ENCODE measurements around the gene GNG8.

Gene GNG8

DNA sequence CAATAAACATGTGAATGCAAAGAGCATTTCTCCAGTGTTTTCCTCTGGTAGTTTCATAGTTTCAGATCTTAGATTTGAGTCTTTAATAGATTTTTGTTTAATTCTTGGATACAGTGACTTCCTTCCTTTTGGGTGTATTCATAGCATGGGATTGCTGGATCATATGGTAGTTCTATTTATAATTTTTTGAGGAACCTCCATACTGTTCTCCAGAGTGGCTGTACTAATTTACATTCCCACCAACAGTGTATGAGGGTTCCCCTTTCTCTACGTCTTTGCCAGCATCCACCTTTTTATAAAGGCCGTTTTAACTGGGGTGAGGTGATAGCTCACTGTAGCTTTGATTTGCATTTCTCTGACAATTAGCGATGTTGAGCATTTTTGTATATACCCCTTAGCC lies 44.1 kb downstream of the GNG8 start:
- ChIA-PET POLR2A (no interaction called here), CTCF (interaction anchor here (1.4 kb wide), 1 partner anchor 27 kb away, joined by 3 read pairs; no protein-coding TSS in a partner anchor)
- DNase-seq (ENCODE audit: extremely low spot score) = no peak
- TF ChIP-seq, protein P1, sequence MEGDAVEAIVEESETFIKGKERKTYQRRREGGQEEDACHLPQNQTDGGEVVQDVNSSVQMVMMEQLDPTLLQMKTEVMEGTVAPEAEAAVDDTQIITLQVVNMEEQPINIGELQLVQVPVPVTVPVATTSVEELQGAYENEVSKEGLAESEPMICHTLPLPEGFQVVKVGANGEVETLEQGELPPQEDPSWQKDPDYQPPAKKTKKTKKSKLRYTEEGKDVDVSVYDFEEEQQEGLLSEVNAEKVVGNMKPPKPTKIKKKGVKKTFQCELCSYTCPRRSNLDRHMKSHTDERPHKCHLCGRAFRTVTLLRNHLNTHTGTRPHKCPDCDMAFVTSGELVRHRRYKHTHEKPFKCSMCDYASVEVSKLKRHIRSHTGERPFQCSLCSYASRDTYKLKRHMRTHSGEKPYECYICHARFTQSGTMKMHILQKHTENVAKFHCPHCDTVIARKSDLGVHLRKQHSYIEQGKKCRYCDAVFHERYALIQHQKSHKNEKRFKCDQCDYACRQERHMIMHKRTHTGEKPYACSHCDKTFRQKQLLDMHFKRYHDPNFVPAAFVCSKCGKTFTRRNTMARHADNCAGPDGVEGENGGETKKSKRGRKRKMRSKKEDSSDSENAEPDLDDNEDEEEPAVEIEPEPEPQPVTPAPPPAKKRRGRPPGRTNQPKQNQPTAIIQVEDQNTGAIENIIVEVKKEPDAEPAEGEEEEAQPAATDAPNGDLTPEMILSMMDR (IDR thresholded peaks at IDR 0.05; ENCODE audit: control extremely low read depth, extremely low read depth, low read depth, missing control alignments) = no peak

DNA sequence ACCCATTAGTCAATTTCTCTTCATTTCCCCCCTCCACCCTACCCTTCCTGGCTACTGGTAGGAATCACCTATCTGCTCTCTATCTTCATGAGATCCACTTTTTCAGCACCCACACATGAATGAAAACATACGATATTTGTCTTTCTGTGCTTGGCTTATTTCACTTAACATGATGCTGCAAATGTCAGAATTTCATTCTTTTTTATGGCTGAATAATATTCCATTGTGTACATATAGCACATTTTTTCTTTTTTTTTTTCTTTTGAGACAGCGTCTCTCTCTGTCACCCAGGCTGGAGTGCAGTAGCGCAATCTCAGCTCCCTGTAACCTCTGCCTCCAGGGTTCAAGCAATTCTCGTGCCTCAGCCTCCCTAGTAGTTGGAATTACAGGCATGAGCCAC lies 44.7 kb downstream of the GNG8 start:
- POLR2A ChIA-PET = no interaction called here
- CTCF ChIA-PET = no interaction called here
- no peak for DNase-seq (ENCODE audit: extremely low spot score)
- TF ChIP-seq, protein P1 (IDR thresholded peaks at IDR 0.05; ENCODE audit: control extremely low read depth, extremely low read depth, low read depth, missing control alignments) = no peak

DNA sequence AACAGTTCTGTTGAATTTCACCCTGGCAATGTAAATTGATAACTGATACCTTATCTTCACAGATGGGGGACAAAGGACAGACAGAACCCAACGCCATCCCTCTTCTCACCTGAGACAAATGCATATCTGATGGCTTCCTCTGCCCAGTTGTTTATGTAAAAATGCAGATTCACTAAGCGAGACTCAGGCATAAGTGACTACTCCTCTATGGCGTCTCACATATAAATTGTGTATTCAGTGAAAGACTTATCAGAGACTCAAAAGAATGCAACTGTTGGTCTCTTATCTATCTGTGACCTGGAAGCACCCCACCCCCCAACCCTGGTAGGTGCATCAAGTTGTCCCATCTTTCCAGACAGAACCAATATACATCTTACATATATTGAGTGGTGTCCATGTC lies 48.1 kb downstream of the GNG8 start:
- no peak for DNase-seq (ENCODE audit: extremely low spot score)
- POLR2A ChIA-PET = no interaction called here
- CTCF ChIA-PET = interaction anchor here (1.4 kb wide), 1 partner anchor 10 kb away, joined by 3 read pairs; no protein-coding TSS in a partner anchor
- TF ChIP-seq, protein P1 (IDR thresholded peaks at IDR 0.05; ENCODE audit: control extremely low read depth, extremely low read depth, low read depth, missing control alignments) = no peak

DNA sequence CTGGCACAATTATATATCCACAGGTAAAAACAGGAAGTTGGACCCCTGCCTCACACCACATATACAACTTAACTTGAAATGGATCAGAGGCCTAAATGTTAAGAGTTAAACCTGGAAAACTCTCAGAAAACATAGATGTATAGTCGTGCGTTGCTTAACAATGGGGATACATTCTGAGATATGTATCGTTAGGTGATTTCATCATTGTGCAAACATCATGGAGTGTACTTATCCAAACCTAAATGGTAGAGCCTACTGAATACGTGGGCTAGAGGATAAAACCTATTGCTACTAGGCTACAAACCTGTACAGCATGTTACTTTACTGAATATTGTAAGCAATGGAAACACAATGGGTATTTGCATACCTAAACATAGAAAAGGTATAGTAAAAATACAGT lies 49.7 kb downstream of the GNG8 start:
- DNase-seq (ENCODE audit: extremely low spot score) = no peak
- ChIA-PET POLR2A (no interaction called here), CTCF (no interaction called here)
- TF ChIP-seq, protein P1 (IDR thresholded peaks at IDR 0.05; ENCODE audit: control extremely low read depth, extremely low read depth, low read depth, missing control alignments) = no peak

DNA sequence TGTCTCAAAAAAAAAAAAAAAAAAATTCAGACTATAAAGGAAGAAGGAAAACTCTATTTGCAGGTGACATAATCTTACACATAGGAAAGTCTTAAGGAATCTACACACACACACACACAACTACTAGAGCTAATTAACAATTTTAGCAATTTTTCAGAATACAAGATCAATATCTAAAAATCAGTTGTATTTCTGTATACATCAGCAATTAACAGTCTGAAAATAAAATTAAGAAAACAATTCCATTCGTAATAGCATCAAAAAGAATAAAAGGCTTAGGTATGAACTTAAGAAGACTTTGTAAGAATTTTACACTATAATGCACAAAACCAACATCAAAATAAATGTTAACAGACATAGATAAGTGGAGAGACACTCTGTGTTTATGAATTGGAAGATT lies 50.5 kb downstream of the GNG8 start:
- TF ChIP-seq, protein P1 (IDR thresholded peaks at IDR 0.05; ENCODE audit: control extremely low read depth, extremely low read depth, low read depth, missing control alignments) = no peak
- CTCF ChIA-PET = no interaction called here
- POLR2A ChIA-PET = no interaction called here

More for the DNA sequence above, 50.5 kb downstream of the GNG8 start:
- DNase-seq (ENCODE audit: extremely low spot score) = no peak

Measured in GM10248 (cell line).